Ishikawa (cell line): ENCODE data around the gene CYP2W1.

Source experiments
- CREB1 ChIP-seq: IDR thresholded peaks from 2 replicates; pipeline ENCODE4 v1.6.1; 2012; ENCODE audit warnings: low read depth
- EGR1 ChIP-seq: IDR thresholded peaks from 2 replicates; pipeline ENCODE4 v1.6.1; 2012
- EP300 ChIP-seq: IDR thresholded peaks from 2 replicates; pipeline ENCODE4 v1.6.1; 2012; ENCODE audit warnings: borderline replicate concordance
- FOXM1 ChIP-seq: IDR thresholded peaks from 2 replicates; pipeline ENCODE4 v1.6.1; 2012; ENCODE audit warnings: low read depth, borderline replicate concordance
- MAX ChIP-seq: IDR thresholded peaks from 2 replicates; pipeline ENCODE4 v1.6.1; 2012
- REST ChIP-seq: IDR thresholded peaks from 2 replicates; pipeline ENCODE4 v1.6.1; 2012; ENCODE audit warnings: low read depth, mild to moderate bottlenecking
- TAF1 ChIP-seq: IDR thresholded peaks from 2 replicates; pipeline ENCODE4 v1.6.1; 2012; ENCODE audit warnings: low read depth, mild to moderate bottlenecking
- TCF12 ChIP-seq: IDR thresholded peaks from 2 replicates; pipeline ENCODE4 v1.6.1; 2012; ENCODE audit warnings: low read depth
- USF1 ChIP-seq: IDR thresholded peaks from 2 replicates; pipeline ENCODE4 v1.6.1; 2012
- YY1 ChIP-seq: IDR thresholded peaks from 2 replicates; pipeline ENCODE4 v1.6.1; 2012; ENCODE audit warnings: low read depth

GRCh38 chr7:956031-956430 lies 26.9 kb upstream of the CYP2W1 start:
- TF ChIP-seq CREB1 (no peak), REST (no peak), TCF12 (no peak), TAF1 (no peak), USF1 (no peak), FOXM1 (no peak), EP300 (no peak), YY1 (no peak), MAX (no peak), EGR1 (no peak)
